NCI-H1105 (cell line): Measurements from ENCODE around the gene CADM3.

Experiments
- DNase-seq: peaks from one replicate; lab custom pipeline; 2025; lab: John Stamatoyannopoulos, UW

CADM3 gene, protein sequence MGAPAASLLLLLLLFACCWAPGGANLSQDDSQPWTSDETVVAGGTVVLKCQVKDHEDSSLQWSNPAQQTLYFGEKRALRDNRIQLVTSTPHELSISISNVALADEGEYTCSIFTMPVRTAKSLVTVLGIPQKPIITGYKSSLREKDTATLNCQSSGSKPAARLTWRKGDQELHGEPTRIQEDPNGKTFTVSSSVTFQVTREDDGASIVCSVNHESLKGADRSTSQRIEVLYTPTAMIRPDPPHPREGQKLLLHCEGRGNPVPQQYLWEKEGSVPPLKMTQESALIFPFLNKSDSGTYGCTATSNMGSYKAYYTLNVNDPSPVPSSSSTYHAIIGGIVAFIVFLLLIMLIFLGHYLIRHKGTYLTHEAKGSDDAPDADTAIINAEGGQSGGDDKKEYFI

DNA sequence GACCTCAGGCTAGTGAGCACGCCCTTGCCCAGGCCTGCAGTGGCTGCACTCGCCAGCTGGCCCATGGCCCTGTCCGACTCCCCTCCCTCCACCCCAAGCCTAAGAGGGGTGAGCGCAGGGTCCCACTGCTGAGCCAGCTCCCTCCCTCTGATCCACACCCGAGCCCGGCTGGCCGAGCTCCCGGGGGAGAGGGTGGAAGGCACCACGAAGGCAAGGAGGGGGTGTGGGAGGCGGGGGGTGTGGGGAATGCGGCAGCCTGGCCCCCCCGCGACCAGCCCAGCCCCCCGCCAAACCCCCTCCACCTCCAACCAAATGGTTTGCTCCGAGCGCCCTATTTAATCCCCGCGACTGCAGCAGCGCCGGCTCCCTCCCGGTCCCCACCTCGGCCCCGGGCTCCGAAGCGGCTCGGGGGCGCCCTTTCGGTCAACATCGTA, at the start of gene CADM3:
TSS of gene CADM3 (plus strand) at position 362 of the 434 bp plus-strand sequence. CDS start 151 bp downstream, outside the sequence.
- DNase-seq, result peak; percentile 74

DNA sequence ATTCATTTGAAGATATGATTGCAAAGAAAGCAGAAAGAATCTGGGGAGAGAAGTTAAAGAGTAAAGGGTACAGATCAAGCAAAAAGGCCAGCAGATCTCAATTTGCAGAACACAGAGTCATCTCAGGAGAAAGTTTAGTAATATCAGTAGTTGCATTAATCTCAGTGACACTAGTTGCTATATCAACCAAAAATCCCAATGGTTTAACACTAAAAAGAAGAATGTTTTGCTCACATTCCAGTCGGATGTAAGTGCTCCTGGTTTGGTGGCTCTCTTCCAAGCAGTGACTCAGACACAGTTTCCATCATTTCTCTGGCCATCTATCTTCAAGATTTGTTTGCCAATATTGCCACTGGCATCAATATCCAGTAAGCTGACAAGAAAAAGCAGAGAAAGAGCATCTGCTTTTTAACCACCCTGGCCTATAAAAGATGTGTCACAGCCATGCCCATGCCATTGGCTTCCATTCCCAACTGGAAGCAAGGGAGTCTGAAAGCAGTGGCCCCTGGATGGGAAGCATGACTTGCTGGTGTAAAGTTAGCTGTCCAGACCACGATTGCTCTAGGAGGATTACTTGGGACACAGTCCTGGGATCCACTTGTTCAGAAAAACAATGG, 49.3 kb upstream of the CADM3 start:
- no peak for DNase-seq

DNA sequence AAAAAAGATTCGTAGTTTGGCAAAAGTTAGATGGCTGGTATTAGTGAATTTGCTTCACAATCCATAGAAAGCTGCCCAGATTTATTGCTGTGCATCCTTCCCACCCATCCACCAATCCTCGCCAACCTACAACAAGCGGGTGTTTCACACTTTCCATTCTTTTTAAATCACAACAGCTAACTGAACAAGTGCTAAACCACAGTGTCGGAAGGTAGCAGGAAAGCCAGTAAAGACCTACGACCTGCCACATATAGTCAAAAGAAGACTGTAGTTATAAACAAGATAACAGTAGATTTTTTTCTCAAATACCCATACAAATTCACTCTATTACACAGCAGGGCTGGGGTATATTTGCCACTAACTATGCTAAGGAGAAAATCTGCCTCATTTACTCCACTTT, 47.8 kb upstream of the CADM3 start:
- no peak for DNase-seq

DNA sequence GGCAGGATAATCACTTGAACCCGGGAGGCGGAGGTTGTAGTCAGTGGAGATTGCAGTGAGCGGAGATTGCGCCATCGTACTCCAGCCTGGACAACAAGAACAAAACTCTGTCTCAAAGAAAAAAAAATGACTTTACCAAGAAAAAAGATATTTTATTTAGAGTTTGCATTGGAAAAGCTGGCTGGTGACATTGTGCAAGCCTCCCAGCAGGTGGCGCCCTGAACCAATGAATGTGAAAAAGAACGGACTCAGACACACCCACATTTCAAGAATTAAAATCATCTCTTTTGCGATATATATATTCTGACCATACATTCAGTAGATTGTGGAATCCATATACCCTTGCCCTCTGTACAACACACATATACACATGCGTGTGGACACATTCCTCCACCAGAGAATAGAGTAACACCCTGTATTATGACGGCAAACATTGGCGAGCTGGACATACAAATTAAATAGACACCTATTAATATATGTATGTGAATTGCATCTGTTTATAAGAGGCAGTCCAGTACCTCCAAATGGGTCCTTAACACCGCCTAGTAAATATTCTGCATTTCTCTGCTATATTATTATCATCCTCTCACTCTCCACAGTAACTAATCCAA, 39.0 kb upstream of the CADM3 start:
- DNase-seq, result peak; percentile 47

DNA sequence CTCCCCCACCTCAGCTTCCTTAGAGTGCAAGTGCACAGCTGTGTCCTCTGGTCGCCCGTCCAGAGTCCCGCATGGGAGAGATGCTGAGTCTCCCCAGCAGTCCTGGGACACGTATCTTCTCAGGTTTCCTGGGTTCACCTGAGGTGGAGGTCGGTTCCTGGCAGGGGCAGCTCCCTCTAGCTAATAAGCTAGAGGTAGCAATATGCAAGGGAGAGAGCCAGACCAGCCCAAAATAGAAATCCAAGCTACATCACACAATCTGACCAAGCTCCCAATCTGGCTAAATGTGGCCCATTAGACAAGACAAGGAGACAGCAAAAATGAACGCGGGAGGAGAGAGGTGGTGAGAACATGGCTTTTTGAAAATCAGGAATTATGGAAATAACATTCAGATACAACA, 30.9 kb upstream of the CADM3 start:
- no peak for DNase-seq

DNA sequence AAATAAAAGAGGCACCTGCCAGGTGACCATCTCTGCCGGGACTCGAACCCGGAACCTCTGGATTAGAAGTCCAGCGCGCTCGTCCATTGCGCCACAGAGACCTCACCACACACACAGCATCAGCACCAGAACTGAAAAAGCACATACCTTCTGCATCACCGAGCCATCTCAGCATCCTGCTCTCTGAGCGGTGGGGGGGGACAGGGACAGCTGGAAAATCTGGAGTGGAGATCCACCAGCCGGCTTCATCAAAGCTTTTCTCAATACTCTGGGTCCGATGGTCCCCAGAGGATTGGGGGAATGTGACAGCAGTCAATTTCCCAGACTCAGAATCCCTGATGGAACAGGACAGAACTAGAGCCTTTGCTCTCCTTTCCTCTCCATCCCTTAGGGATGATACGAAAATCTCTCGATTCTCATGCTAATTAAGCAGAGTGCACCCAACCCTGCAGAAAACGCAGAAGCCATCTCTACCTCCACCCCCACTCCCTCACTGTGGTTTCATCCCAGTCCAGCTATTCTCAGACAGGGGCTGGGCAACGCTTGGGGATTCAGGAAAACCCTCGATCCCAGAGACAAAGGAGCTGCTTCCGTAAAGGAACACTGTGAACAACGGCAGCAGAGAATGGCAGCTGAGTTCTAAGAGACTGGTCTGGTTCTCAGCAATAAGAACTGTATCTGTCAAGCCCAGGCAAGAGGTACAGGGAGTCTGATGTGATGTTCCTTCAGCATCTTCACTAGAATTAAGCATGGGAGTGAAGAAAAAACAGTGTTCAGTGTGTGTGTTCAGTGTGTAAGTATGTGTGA, 29.6 kb upstream of the CADM3 start:
- DNase-seq, result peak; percentile 91

DNA sequence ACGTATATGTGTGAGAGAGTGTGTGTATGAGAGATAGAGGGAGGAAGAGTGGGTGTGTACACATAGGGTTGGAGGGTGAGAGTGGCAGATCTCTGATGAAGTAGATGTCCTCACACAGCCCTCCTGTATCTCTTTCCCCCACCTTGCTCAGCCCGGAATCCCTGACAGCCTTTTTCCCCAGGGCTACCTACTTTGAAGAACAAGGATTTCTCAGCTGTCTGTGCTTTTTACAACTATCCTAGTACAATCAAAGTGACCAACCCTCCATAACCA, 29.1 kb upstream of the CADM3 start:
- DNase-seq, result no peak

DNA sequence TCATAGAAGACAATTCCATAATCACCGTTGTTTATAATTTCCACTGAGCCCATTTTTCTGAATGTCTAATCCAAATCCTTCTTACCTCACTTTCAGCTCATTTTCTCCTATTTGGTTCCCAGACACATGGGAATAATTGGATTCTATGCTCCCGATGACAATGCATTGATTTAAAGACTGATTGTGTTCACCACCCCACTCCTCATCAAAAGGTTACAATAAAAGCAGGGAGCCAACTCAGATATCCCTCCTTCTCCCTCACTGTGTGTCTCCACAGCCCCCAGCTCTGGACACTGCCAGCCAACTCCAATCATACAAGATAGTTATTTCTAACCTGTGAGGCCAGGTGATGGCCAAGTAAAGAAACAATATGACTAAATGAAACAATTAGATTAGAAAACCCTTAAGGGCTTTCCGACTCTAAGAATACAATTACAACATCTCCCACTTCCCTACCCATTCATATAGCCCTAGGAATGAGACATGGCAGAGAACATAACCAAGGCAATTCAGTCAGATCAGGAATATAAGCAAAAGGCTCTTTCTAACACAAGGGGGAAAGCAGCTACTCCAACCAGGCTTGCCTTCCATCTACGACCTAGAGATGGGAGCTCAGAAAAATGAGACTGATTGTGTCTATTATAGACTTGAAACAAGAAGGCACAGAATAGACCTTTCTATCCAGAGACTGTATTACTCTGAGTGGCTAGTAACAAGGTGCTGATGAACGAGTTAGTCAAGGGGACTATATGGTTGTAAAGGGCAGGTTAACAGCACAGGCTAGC, 28.5 kb upstream of the CADM3 start:
- no peak for DNase-seq

DNA sequence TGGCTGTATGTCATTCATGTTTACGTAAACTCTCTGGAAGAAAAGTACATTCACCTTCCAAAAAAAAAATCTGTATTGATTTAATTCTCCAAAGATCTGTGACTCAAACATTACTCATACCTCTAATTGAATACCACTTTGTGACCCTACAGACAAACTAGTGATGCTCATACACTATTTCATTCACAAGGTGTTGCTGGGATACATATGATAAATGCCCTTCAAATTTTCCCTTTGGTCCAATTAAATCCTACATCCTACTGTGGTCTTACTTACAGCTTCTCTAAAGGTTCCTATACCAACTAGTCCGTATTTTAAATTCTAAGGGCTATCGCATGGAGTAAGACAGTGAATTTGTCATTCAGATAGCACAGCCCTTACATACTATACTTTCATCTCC, 26.8 kb upstream of the CADM3 start:
- no peak for DNase-seq

DNA sequence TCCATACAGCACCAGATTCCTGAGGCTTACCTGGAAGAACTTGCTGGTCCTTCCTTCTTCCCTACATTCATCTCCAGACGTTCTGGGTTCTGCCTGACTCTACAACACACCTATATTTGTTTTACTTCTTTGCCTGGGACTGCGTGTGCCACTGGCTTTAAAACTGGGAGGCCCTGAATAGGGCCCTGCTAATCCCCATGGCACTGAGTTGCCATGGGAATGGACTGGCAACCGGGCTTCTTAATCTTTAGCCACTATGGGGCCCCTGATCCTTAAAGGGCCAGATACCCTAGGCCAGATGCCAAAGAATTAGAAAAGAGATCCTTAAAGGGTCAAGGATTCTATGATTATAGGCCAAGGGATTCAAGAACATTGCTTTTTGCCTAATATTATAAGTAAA, 24.4 kb upstream of the CADM3 start:
- DNase-seq, result no peak

DNA sequence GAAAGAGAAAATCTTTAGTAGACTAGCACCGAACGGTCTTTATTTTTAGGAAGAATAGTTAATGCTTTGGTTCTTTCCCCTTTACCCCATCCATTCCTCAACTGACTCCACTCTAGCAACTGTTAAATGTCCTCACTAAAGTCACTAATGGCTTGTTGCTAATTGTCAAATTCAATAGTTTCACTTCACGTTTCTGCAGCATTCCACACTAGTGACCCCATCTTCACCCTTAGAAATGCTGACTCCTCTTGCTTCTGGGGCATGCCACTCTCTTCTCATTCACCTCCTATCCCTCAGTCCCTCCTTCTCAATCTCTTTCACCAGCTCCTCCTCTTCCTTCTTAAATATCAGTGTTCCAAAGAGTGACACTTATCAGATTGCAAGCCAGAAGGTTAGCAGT, 19.4 kb upstream of the CADM3 start:
- no peak for DNase-seq

DNA sequence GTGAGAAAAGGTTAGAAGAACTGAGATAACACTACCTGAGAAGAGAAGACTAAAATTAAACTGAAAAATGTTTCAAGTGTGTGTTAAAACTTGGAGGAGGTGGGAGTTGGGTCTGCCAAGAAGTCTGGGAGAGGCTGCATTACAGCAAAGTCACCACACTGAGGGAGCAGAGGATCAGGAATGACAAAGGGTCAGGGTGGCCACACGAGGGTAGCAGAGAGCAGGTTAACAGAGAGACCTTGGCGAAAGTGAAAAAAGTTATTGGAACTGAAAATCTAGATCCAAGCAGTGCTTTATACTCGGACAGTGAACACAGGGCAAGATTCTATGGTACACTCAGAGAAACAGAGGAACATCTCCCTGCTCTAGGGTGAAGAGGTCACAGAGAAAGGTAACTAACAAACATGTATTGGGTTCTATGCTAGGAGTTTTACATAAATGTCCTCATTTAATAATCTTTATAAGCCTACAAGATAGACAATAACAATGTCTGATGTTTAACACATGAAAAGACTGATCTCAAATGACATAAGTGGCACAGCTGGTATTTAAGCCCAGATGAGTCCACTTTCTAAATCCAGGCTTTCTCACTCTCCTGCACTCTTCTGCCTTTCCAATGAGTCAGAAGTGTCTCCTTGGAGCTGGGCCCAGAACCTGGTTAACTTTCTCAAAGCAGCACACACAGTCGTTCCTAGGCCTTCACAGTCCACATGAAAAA, 10.3 kb upstream of the CADM3 start:
- DNase-seq, result peak; percentile 69

DNA sequence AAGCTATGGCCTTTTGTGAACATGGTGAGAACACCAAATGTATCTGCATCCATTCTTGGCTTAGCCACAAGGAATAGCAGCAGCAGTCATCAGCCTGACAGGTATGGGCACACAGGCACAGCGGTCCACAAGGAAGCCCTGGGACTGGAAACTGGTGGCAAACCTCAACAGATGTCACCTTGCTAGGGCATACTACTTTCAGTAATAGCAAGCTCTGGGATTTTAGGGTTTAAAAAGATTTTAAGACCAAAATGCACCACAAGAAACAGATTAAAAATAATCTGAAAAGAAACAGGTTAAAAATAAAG, 9.7 kb upstream of the CADM3 start:
- no peak for DNase-seq

DNA sequence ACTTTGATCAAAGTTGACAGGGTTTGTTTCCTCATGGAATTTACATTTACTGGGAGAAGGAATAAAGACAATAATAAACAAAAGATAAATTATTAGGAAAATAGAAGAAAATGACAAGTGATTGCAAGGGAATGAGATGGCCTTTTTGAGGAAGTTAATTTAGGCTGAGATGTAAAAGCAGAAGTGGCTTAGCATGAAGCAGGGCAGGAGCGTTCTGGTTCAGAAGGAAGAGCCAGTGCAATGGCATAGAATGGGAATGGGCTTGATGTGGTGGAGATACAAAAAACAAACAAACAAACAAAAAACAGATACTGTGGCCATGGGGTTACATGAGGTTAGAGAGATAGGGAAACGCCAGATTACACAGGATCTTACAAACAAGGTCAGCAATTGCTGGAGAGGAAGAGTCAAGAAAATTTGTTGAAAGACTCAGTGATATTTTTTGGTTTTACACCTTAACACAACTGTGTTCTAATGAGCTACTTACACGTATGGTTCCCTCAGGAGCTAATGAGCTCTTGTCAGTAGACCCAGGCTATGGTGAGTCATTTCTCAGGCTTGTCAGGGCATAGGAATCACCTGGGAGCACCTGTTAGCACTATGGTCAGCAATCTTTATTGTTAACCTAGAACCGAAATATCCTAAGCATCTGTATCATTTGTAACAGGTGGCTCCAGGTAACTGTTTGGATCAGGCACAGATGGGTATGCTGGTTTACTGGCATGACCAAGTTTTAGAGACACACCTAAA, 8.7 kb upstream of the CADM3 start:
- DNase-seq, result no peak

DNA sequence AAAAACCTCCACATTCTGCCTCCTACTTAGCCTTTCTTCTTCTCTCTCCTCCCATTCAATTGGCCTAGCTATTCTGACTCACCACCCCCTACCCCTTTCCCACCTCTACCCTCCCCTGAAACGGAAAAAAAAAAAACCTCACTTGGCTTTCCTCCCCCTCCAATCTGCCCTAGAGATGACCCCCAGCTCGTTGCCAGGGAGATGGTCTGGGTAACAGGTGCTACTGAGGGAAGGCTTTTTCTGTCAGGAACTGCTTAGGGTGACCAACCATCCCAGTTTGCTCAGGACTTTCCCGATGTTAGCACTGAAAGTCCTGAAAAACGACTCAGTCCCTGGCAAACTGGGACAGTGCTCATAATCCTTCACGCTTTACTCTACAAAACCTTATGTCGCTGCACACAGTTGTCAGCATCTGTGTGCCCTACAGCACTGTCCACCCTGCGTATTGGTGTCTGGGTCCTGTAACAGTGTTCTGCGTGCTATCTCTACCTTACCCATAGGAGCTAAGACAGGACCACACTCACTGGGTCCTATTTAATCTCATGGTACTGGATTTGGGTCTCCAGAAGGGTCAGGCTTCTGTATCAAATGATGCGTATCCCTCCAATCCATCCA, 7.7 kb upstream of the CADM3 start:
- no peak for DNase-seq

DNA sequence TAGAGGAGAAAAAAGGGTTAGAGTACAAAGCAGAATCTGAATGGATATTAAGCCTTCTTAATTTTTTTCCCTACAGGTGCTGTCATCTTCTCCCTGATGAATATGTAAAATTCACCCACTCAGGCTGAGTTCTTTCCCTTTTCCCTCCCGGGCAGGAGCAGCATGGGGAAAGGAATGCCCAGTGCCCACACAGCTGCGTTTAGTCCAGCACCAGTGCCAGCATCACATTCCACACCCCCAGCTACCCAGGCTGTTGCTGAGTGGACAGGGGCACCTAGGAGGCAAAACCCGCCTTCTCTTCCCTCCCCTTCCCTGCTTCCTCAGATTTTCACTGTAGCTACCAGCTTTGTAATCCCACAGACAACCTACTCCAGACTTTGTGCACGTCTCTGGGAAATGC, 3.4 kb upstream of the CADM3 start:
- no peak for DNase-seq

DNA sequence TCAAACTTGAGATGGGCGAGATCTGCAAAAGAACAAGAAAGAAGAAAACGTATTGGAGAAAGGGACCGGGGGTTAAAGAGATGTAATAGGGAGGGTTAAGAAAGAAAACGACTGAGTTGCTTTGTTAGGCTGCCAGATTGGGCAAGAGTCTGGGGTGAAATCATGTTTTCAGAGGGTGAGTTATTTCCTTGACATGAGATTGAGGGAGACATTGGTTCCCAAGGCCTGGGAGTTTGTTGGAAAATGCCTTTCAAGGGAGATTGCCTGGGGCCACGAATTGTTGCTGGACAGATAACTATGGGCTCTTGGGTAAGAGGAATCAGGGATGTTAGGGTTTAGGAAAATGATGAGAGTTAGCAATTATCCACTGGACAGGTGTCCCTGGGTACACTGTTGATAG, 776 bp upstream of the CADM3 start:
- no peak for DNase-seq

DNA sequence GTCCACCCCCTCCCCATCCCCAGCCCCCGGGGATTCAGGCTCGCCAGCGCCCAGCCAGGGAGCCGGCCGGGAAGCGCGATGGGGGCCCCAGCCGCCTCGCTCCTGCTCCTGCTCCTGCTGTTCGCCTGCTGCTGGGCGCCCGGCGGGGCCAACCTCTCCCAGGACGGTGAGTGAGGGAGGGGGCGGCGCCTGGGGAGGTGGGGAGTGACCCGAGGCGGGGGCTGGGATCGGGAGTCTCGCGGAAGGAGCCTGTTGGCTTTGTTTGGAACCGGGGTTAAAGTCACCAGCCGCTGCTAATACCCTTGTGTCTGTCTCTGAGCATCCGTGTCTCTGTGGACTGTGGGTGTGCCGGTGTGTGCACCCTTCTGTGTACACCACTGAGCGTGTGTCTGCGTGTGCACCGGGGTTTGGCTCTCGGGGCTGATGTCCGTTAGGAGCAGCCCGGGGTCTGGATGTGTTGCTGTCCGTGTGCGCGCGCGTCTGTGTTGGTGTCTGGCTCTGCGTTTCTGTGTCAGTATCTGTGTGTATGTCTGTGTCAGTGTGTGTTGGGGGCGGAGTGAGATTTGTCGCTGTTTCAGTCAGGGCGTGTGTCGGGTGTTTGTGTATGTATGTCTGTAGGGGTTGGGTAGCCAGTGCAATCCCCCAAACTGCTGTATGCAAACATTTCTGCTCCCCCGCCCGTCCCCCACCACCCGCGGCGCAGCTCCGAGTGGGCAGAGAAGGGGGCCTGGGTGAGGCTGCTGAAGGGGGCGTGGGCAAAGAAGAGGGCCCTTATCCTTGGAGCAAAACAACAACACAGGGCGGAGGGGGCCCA, 480 bp downstream of the CADM3 start:
- peak; percentile 62 for DNase-seq

DNA sequence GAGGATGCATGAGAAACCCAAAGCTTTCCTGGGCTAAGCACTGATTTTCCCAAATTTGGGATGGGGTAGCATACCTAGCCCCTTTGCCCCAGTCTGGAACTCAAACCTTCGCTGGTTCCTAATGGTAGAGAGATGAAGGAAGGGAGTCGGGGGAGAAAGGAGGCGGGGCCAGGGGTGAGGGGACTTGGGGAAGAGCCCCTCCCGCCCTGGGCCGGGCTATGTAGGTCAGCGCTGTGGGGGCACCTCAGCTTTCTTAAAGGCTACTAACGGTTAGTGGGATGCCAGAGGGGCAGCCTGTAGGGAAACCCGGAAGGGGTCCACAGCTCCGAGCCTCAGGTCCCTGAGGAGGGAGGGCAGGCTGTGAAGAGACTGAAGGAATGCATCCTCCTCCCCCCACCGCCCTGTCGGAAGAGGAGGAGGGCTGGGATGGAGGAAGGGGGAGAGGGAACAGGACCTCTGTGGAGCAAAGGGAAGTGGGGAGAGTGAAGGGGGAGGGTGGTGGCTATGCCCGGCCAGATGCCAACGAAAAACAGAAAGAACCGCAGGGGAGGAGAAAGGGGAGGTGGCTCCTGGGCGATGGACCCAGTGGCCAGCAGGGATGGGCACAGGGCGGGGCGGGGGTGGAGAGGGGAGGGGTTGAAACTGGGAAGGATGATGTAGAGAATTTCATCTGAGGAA, 1.3 kb downstream of the CADM3 start:
- DNase-seq, result no peak
